Stromal cell of bone marrow (primary cell): Measurements from ENCODE around the gene NFE2L1.
"Not testable (repeated sequence)": the region's sequence is repeated elsewhere in the genome, so short reads cannot be mapped to it uniquely, and the experiment has no call there.

Experiments
- DNase-seq: peaks from one replicate; pipeline ENCODE4 v3.0.0-alpha.2; 2012; ENCODE audit warnings: low read depth

Gene NFE2L1

DNA sequence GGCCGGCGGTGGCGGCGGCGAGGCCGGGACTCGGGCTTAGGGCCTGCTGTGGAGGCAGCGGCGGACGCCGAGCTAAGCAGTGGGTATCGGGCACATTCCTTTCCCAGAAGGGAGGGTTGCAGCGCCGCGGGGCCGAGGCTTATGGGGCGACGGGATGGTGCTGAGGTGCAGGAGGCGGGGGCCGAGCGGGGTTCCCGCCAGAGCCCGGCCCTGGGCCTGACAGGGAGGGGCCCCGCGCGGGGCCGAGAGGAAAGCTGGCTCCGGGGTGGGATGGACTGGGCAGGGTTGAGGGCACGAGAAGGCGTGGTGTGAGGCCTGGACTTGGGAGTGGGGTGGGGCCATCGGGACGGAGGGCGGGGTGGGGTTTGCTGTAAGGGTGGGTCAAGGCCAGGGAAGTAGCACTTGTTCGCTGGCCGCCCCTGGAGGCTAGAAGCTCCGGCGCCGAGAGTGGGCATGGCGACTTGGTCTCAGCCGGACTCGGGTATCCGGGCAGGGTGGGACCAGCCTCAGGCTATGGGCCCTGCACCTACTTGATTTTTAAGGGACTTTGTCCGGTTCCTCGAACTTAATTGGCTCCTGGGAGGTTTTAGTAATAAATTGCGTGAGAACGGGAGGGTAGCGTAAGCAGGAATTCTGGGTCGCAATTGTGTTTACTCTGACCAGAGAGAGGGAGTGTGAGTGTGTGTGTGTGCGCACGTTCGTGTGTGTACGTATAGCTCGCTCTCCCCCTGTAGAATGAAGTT, 396 bp downstream of the NFE2L1 start:
- DNase-seq, result peak; percentile 86

DNA sequence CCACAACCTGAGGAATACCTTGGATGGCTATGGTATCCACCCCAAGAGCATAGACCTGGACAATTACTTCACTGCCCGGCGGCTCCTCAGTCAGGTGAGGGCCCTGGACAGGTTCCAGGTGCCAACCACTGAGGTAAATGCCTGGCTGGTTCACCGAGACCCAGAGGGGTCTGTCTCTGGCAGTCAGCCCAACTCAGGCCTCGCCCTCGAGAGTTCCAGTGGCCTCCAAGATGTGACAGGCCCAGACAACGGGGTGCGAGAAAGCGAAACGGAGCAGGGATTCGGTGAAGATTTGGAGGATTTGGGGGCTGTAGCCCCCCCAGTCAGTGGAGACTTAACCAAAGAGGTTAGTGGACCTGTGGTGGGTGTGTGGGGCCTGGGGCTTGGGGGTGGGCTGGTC, 3.1 kb downstream of the NFE2L1 start:
- DNase-seq, result no peak

DNA sequence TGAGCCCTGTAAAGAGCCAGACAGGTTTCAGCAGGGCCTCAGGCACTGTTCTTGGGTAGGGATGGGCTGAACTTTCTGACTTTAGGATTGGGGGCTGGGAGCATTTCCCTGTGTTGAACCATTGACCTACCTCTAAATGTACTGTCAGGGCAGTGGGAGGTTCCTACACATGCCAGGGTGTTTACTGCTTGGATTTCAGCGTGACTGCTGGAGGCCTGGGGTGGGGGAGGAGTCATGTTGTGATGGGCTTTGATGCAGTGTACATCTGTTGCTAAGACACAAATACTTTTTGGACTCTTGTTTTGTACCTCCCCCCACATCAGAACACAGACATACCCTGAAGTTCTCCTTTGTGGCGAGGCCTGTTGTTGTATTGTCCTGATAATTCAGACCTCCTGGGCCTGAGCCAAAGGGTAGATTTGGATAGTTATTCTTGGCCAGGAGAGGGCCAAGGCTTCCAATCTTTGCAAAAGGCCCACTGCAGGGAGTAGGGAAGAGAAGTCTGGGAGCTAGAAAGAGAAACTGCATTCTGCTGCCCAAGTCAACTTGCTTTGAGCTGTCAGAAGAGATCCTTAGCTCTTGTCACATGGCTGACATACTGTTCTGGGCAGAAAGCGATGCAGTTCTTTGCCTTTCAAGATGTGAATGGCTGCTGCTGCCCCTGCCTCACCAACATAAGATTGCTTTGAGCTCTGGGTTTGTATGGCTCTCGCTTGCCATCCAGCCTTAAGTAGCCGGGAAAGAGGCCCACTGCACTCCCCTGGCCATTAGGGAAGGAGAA, 3.7 kb downstream of the NFE2L1 start:
- peak; percentile 86 for DNase-seq

DNA sequence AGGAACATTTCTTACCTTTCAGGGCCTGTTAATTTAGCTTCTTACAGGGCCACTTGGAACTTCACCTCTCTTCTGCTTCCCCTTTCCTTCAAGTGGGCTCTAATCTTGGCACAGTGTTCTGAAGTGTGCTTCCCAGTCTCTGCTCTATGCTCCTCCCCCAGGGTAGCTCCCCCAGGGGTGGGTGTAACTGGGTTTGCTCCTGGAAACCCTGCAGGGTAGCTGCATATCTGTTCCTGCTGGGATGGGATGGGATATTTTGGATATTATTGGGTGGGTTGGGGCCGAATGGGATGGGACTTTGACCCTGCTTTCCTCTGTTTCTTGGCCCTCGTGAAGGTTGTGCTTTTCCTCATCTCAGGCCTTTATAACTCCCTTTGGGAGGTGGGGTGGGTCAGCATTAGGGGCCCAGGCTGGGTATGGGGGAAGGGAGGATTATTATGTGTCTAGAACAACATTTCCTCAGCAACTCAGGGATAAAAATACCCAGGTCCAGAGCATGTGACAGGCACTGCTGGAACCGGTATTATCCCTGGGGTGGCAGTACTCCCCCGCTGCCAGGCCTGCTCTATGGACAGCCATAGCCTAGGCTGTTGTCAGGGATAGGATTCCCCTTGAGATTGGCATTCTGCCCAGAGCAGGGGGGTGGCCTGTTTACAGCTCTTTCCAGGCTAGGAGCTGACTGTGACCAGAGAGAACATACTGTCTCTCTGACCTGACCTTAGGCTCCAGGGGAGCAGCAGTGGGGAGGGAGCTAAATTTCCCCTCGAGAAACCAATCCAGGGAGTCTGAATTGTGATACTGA, 5.0 kb downstream of the NFE2L1 start:
- no peak for DNase-seq

DNA sequence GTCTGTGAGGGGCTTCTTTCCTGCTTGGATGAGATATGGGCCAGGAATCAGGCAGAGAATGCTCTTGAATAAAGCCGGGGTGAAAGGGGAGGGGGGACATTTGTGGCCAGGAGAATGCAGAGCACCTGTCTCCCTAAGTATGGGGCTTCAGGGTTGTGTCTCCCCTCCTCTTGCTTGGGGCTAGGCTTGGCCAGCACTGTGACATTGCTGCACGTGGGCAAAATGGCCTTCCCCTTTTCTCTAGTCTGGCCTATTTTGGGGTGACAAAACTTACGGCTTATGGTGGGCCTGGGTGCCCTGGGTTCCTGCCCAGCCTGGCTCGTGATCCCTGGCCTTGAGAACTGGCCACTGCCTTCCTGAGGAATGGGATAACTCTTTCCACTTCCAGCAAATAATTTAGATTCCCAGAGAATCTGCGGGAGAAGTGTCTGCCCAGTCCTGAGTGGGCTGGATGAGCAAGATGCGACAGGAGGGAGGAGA, 5.6 kb downstream of the NFE2L1 start:
- no peak for DNase-seq

DNA sequence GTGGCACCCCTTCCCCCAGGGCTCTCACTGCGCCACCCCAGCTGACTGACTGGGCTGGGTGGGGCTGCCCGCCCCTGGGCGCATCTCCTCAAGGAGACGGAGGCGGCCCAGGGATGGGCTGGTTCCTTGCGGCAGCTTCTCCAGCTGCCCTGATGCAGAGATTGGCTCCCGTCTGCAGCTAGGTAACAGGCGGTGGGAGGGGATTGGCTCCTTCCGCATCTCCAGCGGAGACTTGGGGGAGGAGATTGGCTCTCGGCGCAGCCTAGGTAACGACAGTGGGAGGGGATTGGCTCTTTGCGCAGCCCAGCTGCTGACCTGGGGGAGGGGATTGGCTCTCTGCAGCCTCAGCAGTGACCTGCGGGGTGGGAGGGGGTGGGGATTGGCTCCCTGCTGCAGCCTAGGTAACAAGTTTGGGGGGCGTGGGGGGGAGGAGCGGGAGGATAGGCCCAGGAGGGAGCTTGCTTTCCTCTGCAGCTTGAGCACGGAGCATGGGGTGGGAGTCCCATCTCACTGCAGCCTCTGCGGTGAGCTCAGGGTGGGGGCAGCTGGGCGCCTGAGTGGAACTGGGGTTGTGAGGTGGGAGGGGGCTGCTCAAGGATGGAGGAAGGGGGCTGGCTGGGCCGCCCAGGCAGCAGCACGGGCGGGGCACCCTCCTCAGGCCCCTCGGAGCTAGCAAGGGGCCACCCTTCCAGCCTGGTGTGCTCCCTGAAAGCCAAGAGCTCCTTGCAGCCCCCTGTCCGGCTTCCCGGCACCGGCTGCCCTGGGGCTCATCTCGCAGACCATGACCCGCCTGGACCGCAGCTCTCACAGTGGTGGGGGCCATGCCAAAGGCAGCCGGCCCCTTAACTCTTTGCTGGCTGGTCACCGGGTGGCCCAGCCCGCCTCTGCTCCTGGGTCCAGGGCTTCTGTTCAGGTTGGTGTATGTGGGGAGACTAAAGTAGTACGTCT, 6.4 kb downstream of the NFE2L1 start:
- no peak for DNase-seq

DNA sequence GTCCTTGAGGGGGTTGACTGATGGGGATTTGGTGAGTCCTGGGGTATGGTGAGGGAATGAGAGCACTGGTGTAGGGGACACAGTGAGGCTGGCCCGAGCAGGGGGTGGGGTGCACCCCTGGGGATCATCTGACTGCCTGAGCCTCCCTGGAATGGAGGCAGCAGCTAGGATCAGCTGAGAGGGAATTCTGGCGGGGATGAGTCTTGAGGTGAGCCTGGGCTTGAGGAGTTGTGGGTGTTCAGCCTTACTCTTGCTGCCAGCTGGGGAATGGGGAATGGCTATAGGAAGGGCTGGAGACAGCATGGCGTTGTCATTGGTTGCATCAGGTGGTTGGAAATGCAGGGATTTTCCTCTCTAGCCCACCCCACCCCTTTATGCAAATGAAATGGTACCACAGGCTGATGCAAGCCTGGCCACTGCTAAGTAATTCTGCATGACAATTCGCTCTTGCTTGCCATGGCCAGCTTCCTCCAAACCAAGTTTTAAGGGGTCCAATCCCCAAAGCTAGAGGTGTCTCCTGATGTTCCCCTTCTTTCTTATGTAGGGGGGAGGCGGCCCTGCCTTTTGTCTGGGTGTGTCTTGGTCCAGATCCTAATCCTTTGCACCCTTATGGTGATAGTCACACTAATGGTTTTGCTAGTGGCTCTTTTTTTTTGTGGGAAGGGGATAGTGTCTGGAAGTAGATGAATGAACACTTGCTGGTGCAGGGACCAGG, 7.5 kb downstream of the NFE2L1 start:
- DNase-seq, result no peak

DNA sequence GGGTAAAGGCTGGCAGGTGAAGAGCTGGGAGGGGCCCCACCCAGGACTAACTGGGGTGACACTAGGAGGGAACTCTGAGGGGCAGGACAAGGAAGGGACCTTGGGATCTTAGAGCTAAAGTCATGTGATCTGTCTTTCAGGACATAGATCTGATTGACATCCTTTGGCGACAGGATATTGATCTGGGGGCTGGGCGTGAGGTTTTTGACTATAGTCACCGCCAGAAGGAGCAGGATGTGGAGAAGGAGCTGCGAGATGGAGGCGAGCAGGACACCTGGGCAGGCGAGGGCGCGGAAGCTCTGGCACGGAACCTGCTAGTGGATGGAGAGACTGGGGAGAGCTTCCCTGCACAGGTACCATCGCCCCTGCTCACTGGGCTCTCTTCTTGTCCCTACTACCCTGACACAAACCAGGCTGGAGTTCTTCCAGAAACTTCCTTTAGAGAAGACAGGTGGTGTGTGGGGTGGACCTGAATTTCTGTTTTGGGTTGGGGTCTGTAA, 8.1 kb downstream of the NFE2L1 start:
- DNase-seq, result no peak

DNA sequence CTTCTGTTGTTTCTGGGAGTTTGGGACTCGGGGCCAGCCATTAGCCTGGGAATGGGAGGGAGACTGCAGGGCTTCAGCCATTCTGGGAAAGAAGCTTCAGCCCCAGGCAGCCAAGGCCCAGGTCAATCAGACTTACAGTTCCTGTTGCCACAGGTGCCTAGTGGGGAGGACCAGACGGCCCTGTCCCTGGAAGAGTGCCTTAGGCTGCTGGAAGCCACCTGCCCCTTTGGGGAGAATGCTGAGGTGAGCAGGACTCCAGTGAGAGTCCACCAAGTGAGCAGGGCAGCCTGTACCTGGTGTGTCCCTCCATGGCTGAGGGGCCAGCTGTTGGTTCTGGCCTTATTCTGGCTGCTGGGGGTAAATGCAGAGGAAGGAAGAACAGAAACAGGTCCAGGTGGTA, 8.7 kb downstream of the NFE2L1 start:
- no peak for DNase-seq

DNA sequence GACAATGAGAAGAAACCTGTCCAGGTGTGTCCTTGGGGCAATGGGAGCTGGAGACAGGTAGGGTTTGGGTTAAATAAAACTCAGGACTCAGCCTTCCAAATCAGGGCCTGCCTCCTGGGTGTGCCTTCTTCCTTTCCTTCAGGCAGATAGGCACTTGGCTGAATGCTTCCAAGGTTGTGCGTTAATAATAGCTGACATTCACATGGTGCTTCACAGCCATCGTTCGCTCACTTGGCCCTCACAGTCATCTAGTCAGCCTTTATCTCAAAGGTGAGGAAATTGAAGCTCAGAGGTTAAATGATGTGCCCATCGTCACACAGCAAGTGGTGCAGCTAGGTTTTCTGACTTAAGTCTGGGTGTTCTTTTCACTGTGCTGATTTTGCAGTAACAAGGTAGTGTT, 9.5 kb downstream of the NFE2L1 start:
- no peak for DNase-seq

DNA sequence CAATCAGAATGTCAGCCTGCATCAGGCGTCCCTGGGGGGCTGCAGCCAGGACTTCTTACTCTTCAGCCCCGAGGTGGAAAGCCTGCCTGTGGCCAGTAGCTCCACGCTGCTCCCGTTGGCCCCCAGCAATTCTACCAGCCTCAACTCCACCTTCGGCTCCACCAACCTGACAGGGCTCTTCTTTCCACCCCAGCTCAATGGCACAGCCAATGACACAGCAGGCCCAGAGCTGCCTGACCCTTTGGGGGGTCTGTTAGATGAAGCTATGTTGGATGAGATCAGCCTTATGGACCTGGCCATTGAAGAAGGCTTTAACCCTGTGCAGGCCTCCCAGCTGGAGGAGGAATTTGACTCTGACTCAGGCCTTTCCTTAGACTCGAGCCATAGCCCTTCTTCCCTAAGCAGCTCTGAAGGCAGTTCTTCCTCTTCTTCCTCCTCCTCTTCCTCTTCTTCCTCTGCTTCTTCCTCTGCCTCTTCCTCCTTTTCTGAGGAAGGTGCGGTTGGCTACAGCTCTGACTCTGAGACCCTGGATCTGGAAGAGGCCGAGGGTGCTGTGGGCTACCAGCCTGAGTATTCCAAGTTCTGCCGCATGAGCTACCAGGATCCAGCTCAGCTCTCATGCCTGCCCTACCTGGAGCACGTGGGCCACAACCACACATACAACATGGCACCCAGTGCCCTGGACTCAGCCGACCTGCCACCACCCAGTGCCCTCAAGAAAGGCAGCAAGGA, 10.4 kb downstream of the NFE2L1 start:
- DNase-seq, result no peak

DNA sequence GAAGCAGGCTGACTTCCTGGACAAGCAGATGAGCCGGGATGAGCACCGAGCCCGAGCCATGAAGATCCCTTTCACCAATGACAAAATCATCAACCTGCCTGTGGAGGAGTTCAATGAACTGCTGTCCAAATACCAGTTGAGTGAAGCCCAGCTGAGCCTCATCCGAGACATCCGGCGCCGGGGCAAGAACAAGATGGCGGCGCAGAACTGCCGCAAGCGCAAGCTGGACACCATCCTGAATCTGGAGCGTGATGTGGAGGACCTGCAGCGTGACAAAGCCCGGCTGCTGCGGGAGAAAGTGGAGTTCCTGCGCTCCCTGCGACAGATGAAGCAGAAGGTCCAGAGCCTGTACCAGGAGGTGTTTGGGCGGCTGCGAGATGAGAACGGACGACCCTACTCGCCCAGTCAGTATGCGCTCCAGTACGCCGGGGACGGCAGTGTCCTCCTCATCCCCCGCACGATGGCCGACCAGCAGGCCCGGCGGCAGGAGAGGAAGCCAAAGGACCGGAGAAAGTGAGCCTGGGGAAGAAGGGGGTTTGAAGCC, 11.0 kb downstream of the NFE2L1 start:
- DNase-seq, result no peak

DNA sequence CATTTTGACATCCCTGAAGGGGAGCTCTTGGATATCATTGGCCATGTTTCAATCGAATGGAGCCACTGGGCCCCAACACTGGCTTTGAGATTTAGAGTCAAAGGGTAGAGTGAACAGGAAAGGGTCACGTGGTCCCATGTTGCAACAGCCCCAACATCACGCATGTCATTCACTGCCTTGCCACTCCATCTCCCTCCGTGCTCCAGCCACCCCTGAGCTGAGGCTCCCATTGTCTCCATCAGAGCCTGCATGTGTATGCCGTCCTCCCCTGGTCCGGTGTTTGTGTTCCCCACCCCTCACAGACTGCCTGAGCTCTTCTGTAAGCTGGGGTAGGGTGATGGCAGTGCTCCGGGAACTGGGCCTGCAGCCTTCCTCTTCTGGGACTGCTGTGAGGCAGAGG, 12.1 kb downstream of the NFE2L1 start:
- DNase-seq, result no peak

DNA sequence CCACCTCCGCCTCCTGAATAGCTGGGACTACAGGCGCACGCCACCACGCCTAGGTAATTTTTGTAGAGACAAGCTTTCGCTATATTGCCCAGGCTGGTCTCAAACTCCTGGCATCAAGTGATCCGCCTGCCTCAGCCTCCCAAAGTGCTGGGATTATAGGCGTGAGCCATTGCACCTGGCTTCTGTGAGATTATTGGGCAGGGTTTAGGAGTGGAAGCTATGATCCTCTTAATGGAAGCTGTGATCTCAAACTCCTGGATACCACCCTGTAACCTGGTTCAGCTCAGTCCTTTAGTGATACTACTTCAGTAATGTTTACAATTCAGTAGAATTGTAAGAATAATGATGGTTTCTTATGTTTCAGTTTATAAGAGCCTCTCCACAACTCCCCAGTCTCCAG, 14.1 kb downstream of the NFE2L1 start:
- no peak for DNase-seq

DNA sequence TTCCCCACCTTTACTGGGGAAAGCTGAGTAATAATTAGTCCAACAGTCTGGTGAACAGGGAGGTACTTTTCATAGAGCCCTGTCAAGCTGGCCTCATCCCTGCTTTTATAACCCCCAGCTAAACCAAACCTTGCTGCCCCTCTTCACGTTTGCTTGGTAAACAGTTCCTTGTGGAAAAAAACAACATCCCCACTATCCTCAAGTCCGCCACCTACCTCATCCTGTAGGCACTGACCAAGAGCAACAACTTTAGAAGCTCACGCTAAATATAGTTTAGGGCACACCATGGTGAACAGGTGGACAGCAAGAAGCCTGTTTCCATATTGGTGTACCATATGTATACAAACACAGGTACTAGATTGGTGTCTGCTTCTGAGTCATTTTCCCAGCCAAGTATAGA, 16.5 kb downstream of the NFE2L1 start:
- no peak for DNase-seq

DNA sequence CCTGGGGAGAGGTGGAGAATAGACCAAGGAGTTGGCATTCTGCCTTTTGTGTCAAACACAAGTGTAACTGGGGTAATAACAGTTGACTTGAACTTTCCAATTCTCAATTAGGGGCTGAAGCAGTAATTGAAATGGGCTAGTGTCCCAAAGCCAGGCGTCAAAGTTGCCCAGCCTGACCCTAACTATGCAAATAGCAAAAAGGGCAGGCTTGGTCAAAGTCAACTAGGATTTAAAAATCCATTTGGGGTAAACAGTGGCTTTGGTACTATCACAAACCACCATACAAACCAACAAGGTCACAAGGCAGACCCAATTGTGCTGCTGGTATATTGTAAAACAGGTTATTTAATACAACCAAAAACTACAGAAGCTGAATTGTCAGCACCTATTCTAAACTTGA, 18.0 kb downstream of the NFE2L1 start:
- DNase-seq, result no peak

DNA sequence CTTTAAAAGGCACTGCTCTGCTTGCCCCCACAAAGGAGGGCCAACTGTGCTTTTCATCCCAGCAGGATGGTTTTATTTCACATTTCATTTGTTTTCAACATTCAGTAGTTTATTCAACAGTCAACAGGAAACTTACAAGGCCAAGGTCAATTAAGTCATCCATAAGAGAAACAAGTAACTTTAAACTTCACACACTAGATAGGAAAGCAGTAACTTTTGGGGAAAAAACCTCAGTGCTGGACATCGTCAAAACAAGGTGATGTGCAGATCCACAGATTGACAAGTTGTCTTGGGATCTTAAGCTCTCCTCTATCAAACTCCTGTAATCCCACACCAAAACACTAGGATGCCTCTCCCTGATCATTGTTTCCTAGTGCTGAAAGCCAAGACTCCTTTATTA, 18.5 kb downstream of the NFE2L1 start:
- no peak for DNase-seq

DNA sequence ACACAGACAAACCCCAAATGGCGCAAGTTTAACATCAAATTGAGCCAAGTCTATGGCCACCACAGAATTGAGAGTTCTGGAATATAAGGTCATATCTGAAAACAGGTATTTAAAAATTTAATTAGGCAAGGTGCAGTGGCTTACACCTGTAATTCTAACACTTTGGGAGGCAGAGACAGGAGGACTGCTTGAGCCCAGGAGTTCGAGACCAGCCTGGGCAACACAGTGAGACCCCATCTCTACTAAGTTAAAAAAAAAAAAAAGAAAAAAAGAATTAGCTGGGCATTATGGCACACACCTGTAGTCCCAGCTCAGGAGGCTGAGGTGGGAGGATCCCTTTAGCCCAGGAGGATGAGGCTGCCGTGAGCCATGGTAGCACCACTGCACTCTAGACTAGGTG, 19.1 kb downstream of the NFE2L1 start:
- no peak for DNase-seq

DNA sequence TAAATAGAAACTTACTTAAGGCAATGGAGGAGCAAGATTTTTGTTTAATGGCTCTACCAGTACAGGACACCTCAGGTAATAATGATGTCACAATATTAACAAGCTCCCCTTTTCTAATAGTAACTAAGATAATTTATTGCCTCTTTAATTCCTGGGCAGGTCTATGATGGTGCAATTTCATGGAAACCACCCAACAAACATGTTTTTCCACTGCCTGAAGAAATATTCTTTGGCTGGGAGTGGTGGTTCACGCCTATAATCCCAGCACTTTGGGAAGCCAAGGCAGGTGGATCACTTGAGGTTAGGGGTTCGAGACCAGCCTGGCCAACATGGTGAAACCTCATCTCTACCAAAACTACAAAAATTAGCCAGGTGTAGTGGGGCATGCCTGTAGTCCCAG, 19.6 kb downstream of the NFE2L1 start:
- DNase-seq, result not testable (repeated sequence)

DNA sequence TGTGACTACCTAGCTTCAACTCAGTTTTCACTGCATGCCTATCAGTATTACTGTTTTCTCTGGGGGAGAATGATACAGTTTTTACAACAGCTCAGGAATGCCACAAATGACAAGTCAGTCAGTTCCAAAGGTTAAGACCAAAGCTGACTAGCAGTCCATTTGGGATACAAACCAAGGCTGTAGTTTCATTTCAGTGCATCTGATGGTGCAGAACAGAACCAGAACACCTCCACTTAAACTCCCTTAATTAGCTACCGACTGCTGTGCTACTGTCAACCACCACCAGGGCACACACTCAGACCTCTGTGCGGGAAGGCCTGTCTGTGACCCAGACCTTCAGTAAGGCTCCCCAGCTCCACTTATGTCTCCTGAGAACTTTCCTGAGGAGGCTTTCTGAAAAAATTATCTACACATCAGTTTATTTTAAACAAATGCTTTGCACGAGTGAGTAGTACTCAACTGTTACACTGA, 20.4 kb downstream of the NFE2L1 start:
- DNase-seq, result no peak
